Measurements from ENCODE around the gene SLC25A53.
"Not testable (repeated sequence)": the region's sequence is repeated elsewhere in the genome, so short reads cannot be mapped to it uniquely, and the experiment has no call there.

The SLC25A53 gene

DNA sequence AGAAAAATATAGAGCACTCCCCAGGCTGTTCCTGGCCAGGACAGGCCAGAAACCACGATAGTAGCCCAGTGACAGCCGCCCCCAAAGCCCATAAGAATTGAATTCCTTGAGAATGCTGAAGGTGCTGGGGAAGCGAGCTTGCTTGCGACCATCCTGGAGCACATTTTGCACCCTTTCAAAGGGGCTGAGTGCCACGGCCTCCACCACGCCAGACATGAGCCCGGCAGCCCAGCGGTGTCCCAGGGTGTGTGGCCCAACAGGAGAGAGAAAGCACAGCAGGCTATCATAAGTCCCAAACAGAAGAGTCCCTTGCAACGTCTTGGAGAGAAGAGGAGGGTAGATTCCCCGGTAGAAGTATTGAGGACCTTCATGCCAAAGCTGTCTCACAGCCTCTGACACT, 52.1 kb downstream of the SLC25A53 start:
- H3K4me1 ChIP-seq (ENCODE audit: control insufficient read depth, insufficient read depth, low read length, poor library complexity, severe bottlenecking), result no peaks in the 10 kb centered on the region
- H3K9me3 ChIP-seq (ENCODE audit: control insufficient read depth, low read length), result no peaks in the 10 kb centered on the region
- H3K4me3 ChIP-seq (ENCODE audit: extremely low read depth, insufficient read depth, low read length, poor library complexity, severe bottlenecking), result no peak overlapping the region
- H3K36me3 ChIP-seq (ENCODE audit: control insufficient read depth, insufficient read depth, low read length), result no peaks in the 10 kb centered on the region
- no peak overlapping the region for H3K27ac ChIP-seq (ENCODE audit: low read depth, low read length, severe bottlenecking)
- 93 to 94% methylated on average over 5 to 8 of the region's 10 CpGs for WGBS, 2 experiments (ENCODE audit: insufficient coverage in 2 of 2)

GRCh38 chrX:104098919-104099318, 57.9 kb downstream of the SLC25A53 start:
- no peak overlapping the region for H3K27ac ChIP-seq (ENCODE audit: low read depth, low read length, severe bottlenecking)
- no peaks in the 10 kb centered on the region for H3K4me1 ChIP-seq (ENCODE audit: control insufficient read depth, insufficient read depth, low read length, poor library complexity, severe bottlenecking)
- H3K4me3 ChIP-seq (ENCODE audit: extremely low read depth, insufficient read depth, low read length, poor library complexity, severe bottlenecking), result no peak overlapping the region
- no peaks in the 10 kb centered on the region for H3K9me3 ChIP-seq (ENCODE audit: control insufficient read depth, low read length)
- no peaks in the 10 kb centered on the region for H3K36me3 ChIP-seq (ENCODE audit: control insufficient read depth, insufficient read depth, low read length)

- no CpG with 5 or more reads among the region's 4 CpGs for WGBS, 2 experiments (ENCODE audit: insufficient coverage in 2 of 2)
- Histone ChIP-seq H3K27ac (ENCODE audit: low read depth, low read length, severe bottlenecking) (no peak overlapping the region), H3K36me3 (ENCODE audit: control insufficient read depth, insufficient read depth, low read length) (no peaks in the 10 kb centered on the region), H3K4me3 (ENCODE audit: extremely low read depth, insufficient read depth, low read length, poor library complexity, severe bottlenecking) (no peak overlapping the region), H3K4me1 (ENCODE audit: control insufficient read depth, insufficient read depth, low read length, poor library complexity, severe bottlenecking) (no peaks in the 10 kb centered on the region), H3K9me3 (ENCODE audit: control insufficient read depth, low read length) (no peaks in the 10 kb centered on the region)
These were observed 58.5 kb downstream of the SLC25A53 start for GRCh38 chrX:104098151-104098808.

GRCh38 chrX:104085919-104086318, 70.9 kb downstream of the SLC25A53 start:
- Histone ChIP-seq H3K4me3 (ENCODE audit: extremely low read depth, insufficient read depth, low read length, poor library complexity, severe bottlenecking) (no peak overlapping the region), H3K4me1 (ENCODE audit: control insufficient read depth, insufficient read depth, low read length, poor library complexity, severe bottlenecking) (no peaks in the 10 kb centered on the region), H3K9me3 (ENCODE audit: control insufficient read depth, low read length) (no peaks in the 10 kb centered on the region), H3K36me3 (ENCODE audit: control insufficient read depth, insufficient read depth, low read length) (no peaks in the 10 kb centered on the region), H3K27ac (ENCODE audit: low read depth, low read length, severe bottlenecking) (no peak overlapping the region)
- 100% methylated on average over 1 to 2 of the region's 7 CpGs for WGBS, 2 experiments (ENCODE audit: insufficient coverage in 2 of 2)

- Histone ChIP-seq H3K4me1 (ENCODE audit: control insufficient read depth, insufficient read depth, low read length, poor library complexity, severe bottlenecking) (no peaks in the 10 kb centered on the region), H3K36me3 (ENCODE audit: control insufficient read depth, insufficient read depth, low read length) (no peaks in the 10 kb centered on the region), H3K4me3 (ENCODE audit: extremely low read depth, insufficient read depth, low read length, poor library complexity, severe bottlenecking) (no peak overlapping the region), H3K27ac (ENCODE audit: low read depth, low read length, severe bottlenecking) (no peak overlapping the region), H3K9me3 (ENCODE audit: control insufficient read depth, low read length) (no peaks in the 10 kb centered on the region)
- WGBS, 2 experiments (ENCODE audit: insufficient coverage in 2 of 2), result 88 to 93% methylated on average over 3 to 5 of the region's 7 CpGs
These were observed 71.3 kb downstream of the SLC25A53 start for GRCh38 chrX:104085477-104085876.

- Histone ChIP-seq H3K4me1 (ENCODE audit: control insufficient read depth, insufficient read depth, low read length, poor library complexity, severe bottlenecking) (no peaks in the 10 kb centered on the region), H3K36me3 (ENCODE audit: control insufficient read depth, insufficient read depth, low read length) (no peaks in the 10 kb centered on the region), H3K27ac (ENCODE audit: low read depth, low read length, severe bottlenecking) (no peak overlapping the region), H3K4me3 (ENCODE audit: extremely low read depth, insufficient read depth, low read length, poor library complexity, severe bottlenecking) (no peak overlapping the region), H3K9me3 (ENCODE audit: control insufficient read depth, low read length) (no peaks in the 10 kb centered on the region)
- WGBS, 2 experiments (ENCODE audit: insufficient coverage in 2 of 2), result 100% methylated on average over 2 of the region's 5 CpGs; no CpG with 5 or more reads in 1 of the 2 experiments
These were observed 72.1 kb downstream of the SLC25A53 start for GRCh38 chrX:104084534-104085277.

- H3K36me3 ChIP-seq (ENCODE audit: control insufficient read depth, insufficient read depth, low read length), result no peaks in the 10 kb centered on the region
- H3K27ac ChIP-seq (ENCODE audit: low read depth, low read length, severe bottlenecking), result no peak overlapping the region
- H3K4me3 ChIP-seq (ENCODE audit: extremely low read depth, insufficient read depth, low read length, poor library complexity, severe bottlenecking), result no peak overlapping the region
- no peaks in the 10 kb centered on the region for H3K9me3 ChIP-seq (ENCODE audit: control insufficient read depth, low read length)
- WGBS, 2 experiments (ENCODE audit: insufficient coverage in 2 of 2), result no CpG with 5 or more reads among the region's 4 CpGs
- no peaks in the 10 kb centered on the region for H3K4me1 ChIP-seq (ENCODE audit: control insufficient read depth, insufficient read depth, low read length, poor library complexity, severe bottlenecking)
These were observed 72.7 kb downstream of the SLC25A53 start for GRCh38 chrX:104084063-104084462.

- not testable (repeated sequence) for H3K4me1 ChIP-seq (ENCODE audit: control insufficient read depth, insufficient read depth, low read length, poor library complexity, severe bottlenecking); H3K4me3 ChIP-seq (ENCODE audit: extremely low read depth, insufficient read depth, low read length, poor library complexity, severe bottlenecking); H3K36me3 ChIP-seq (ENCODE audit: control insufficient read depth, insufficient read depth, low read length); H3K9me3 ChIP-seq (ENCODE audit: control insufficient read depth, low read length); H3K27ac ChIP-seq (ENCODE audit: low read depth, low read length, severe bottlenecking)
- WGBS, 2 experiments (ENCODE audit: insufficient coverage in 2 of 2), result no CpG with 5 or more reads among the region's 6 CpGs
These were observed 79.0 kb downstream of the SLC25A53 start for GRCh38 chrX:104077854-104078253.

GRCh38 chrX:104075778-104076445, 80.9 kb downstream of the SLC25A53 start, which contains the start of gene TMSB15C:
TSS of gene TMSB15C (minus strand) at chrX:104076236.
- H3K9me3 ChIP-seq (ENCODE audit: control insufficient read depth, low read length); H3K36me3 ChIP-seq (ENCODE audit: control insufficient read depth, insufficient read depth, low read length); H3K27ac ChIP-seq (ENCODE audit: low read depth, low read length, severe bottlenecking); H3K4me3 ChIP-seq (ENCODE audit: extremely low read depth, insufficient read depth, low read length, poor library complexity, severe bottlenecking); H3K4me1 ChIP-seq (ENCODE audit: control insufficient read depth, insufficient read depth, low read length, poor library complexity, severe bottlenecking): not testable (repeated sequence)
- WGBS, 2 experiments (ENCODE audit: insufficient coverage in 2 of 2), result no CpG with 5 or more reads among the region's 46 CpGs

GRCh38 chrX:104062636-104063035, 94.2 kb downstream of the SLC25A53 start:
- WGBS, 2 experiments (ENCODE audit: insufficient coverage in 2 of 2), result no CpG with 5 or more reads among the region's 18 CpGs

DNA sequence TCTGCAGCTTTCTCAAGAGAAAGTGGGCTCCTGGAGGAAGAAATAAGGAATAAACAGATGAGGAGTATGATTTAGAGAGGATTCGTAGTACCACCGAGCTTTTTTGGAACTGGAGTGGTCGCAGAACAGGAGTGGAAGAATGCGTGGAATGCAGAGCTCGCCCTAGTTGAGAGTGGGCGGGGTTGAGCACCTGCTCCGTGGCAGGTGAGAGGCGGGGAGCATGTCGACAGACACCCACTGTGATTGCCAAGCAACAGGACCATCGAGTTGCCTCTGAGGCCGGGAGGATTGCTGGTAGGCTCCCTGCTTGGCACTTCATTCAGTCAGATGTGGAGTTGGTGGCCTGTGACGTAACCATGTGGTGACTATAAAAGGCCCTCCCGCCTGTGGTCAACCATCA, 101.9 kb downstream of the SLC25A53 start:
- H3K36me3 ChIP-seq (ENCODE audit: control insufficient read depth, insufficient read depth, low read length); H3K4me3 ChIP-seq (ENCODE audit: extremely low read depth, insufficient read depth, low read length, poor library complexity, severe bottlenecking); H3K9me3 ChIP-seq (ENCODE audit: control insufficient read depth, low read length); H3K4me1 ChIP-seq (ENCODE audit: control insufficient read depth, insufficient read depth, low read length, poor library complexity, severe bottlenecking); H3K27ac ChIP-seq (ENCODE audit: low read depth, low read length, severe bottlenecking): not testable (repeated sequence)
- no CpG with 5 or more reads among the region's 13 CpGs for WGBS, 2 experiments (ENCODE audit: insufficient coverage in 2 of 2)

More at GRCh38 chrX:104062636-104063035, 94.2 kb downstream of the SLC25A53 start:
- H3K9me3 ChIP-seq (ENCODE audit: control insufficient read depth, low read length); H3K4me1 ChIP-seq (ENCODE audit: control insufficient read depth, insufficient read depth, low read length, poor library complexity, severe bottlenecking); H3K4me3 ChIP-seq (ENCODE audit: extremely low read depth, insufficient read depth, low read length, poor library complexity, severe bottlenecking); H3K27ac ChIP-seq (ENCODE audit: low read depth, low read length, severe bottlenecking); H3K36me3 ChIP-seq (ENCODE audit: control insufficient read depth, insufficient read depth, low read length): not testable (repeated sequence)

Measured in mesodermal cell (in vitro differentiated cells).